ENCODE measurements around the gene SNRK. TPM values are rescaled to one million over a fixed set of nuclear protein-coding genes. Genes with fewer than 3 reads are reported as not detected.
"Not testable (repeated sequence)": the region's sequence is repeated elsewhere in the genome, so short reads cannot be mapped to it uniquely, and the experiment has no call there.

SNRK gene
- polyA plus RNA-seq, 3 donors: 53.7 to 56.8 (median 54.1) TPM

DNA sequence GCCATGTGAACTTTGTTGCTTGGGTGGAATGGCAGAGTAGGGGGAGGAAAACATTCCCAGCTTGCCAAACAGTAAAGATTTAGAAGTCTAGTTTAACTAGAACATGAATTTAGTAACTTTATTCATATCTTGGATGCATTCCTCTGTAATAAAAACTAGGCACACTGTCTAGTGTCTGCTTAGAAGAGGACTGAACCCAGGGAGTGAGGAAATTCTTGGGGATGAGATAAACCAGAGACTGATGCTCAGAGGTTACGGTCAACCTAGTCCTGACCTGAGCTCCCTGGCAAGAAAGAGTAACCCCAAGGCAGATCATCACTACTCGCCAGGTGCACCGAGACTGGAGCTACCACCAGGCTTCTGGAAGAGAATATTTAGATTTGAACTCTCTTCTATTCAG is 58.2 kb downstream of the SNRK start:
- no peak for DNase-seq (ENCODE audit: low read depth in 3 of 3, low spot score in 2 of 3)

DNA sequence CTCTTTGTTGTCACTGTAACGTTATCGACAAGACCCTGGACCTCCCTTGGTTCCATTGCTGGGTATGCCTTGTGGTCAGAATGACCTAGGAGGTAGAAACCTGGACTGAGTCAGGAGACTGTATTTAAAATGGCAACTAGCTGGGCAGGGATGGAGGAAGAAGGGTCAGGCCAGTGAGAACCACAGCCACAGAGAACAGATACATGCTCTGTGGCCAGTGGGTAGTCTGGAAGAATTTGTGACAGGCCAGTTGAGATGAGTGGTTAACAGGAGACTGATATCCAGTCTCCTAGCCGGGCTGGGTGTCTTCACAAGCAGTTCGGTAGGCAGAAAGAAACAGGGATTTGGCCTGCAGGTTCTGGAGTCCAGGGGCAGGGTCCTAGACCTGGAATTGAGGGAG is 58.9 kb downstream of the SNRK start:
- no peak for DNase-seq (ENCODE audit: low read depth in 3 of 3, low spot score in 2 of 3)

DNA sequence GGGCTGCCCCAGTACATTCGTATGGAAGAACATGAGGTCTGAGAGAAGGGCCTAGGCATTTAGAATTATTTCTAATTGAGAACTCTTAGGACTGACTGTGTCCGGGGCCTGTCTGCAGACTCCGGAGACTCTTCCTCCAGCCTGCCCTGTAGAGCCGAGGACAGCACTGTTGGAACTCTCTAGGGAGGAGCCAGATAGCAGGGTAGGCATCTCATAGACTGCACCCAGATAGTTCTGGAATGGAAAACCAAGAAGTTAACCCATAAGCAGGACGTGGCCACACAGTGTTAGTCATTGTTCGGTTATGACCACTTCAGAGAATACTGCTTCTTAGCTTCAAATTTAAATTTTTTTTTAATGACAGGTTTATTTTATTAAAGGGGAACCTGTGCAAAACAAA is 59.5 kb downstream of the SNRK start:
- DNase-seq (ENCODE audit: low read depth in 3 of 3, low spot score in 2 of 3): no peak

- DNase-seq (ENCODE audit: low read depth in 3 of 3, low spot score in 2 of 3): no peak
These were observed 60.8 kb downstream of the SNRK start for GRCh38 chr3:43346978-43347749.

GRCh38 chr3:43347774-43348173 is 61.4 kb downstream of the SNRK start:
- DNase-seq (ENCODE audit: low read depth in 3 of 3, low spot score in 2 of 3): no peak

GRCh38 chr3:43348350-43348749 is 62.0 kb downstream of the SNRK start:
- no peak for DNase-seq (ENCODE audit: low read depth in 3 of 3, low spot score in 2 of 3)

DNA sequence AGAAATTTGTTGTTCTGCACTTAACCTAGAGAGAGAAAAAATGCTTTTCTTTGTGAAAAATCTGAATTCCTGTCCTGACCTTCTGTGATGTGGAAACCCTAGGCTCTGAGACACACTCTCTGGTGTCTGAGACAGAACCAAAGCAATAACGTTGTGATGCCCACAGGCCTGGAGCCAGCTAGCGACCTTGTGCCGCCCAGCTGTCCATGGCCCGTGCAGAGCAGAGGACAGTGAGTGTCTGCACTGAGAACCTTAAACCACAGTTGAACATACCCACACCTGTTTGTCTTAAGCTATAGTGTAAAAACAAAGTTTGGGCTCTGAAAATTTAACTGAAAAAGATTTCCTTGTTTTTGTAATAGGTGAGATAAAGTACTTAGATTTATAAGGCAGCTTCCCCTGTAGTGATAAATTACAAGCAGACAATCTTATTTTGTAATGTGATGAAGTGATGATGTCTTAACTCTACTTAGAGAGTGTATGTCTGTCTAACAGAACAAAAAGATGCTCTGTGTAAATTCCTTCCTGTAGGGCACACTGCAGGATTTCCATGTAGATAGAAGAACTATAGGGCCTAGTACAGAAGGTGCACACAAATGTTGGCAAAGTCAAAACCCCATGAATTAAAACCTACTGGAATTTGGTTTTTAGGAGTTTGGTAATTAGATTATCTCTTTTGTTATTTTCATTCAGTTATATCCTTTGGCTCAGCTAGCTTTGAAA is 62.7 kb downstream of the SNRK start:
- DNase-seq (ENCODE audit: low read depth in 3 of 3, low spot score in 2 of 3): no peak

- DNase-seq (ENCODE audit: low read depth in 3 of 3, low spot score in 2 of 3): no peak
These were observed 63.4 kb downstream of the SNRK start for GRCh38 chr3:43349716-43350115.

GRCh38 chr3:43353393-43353792 is 67.1 kb downstream of the SNRK start:
- DNase-seq (ENCODE audit: low read depth in 3 of 3, low spot score in 2 of 3): no peak

- no peak for DNase-seq (ENCODE audit: low read depth in 3 of 3, low spot score in 2 of 3)
These were observed 67.8 kb downstream of the SNRK start for GRCh38 chr3:43353923-43354670.

GRCh38 chr3:43356033-43356432 is 69.7 kb downstream of the SNRK start:
- not testable (repeated sequence) for DNase-seq (ENCODE audit: low read depth in 3 of 3, low spot score in 2 of 3)

- DNase-seq (ENCODE audit: low read depth in 3 of 3, low spot score in 2 of 3): no peak
These were observed 74.7 kb downstream of the SNRK start for GRCh38 chr3:43361077-43361476.

DNA sequence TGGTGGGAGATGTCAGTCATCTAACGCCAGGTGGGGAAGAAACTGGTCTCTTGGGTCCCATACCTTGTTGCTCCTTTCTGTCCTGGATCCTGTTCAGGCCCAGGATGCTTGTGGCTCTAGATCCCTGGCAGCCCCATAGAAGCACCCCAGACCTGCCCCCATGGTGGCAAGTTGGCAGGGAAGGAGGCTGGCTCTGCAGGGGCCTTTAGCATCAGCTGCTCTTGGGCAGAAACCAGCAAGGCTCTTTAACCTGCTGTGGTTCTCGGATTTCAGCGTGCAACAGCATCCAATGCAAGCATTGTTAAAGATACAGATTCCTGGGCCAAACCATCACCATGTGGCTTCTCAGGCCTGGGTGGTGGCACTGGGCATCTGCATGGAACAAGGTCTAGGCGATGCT is 75.8 kb downstream of the SNRK start:
- DNase-seq (ENCODE audit: low read depth in 3 of 3, low spot score in 2 of 3): no peak

DNA sequence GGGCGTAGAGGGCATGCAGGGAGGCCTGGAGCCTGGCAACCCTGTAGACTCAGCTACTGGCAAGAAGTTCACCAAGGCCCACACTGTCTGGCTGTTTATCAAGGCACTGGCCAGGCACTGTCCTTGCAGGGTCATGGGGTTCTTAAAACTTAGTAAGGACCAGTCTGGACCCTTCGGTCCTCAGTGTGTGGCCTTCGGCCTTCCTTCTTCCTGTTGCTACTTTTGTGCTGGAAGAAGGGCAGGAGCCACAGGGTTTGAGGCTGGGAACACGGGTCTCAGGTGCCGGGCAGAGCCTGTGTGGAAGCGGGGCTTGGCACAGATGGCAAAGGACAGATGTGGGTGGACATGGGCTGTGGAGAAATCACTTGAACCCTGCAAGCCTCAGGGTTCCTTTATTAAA is 76.6 kb downstream of the SNRK start:
- DNase-seq (ENCODE audit: low read depth in 3 of 3, low spot score in 2 of 3): no peak

- no peak for DNase-seq (ENCODE audit: low read depth in 3 of 3, low spot score in 2 of 3)
These were observed 77.4 kb downstream of the SNRK start for GRCh38 chr3:43363621-43364266.

- no peak for DNase-seq (ENCODE audit: low read depth in 3 of 3, low spot score in 2 of 3)
These were observed 78.2 kb downstream of the SNRK start for GRCh38 chr3:43364494-43364893.

DNA sequence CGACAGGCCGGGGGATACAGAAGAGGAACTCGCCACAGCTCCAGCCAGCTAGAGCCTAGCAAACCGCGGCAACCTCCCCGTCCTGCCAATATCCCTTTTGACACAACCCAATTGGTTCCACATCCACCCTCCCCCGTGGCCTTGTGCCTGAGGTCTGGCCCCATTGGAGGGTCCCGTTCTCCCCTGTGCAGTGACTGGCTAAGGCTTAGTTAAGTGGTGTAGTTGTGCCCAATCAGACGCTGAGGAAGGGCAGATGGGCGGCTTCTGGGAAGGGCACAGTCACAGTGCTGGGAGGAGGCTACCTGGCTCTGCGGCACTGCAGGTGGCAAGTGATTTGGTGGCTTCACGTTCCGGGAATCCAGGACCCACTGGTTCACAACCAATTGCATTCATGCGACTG is 78.6 kb downstream of the SNRK start:
- DNase-seq (ENCODE audit: low read depth in 3 of 3, low spot score in 2 of 3): no peak

DNA sequence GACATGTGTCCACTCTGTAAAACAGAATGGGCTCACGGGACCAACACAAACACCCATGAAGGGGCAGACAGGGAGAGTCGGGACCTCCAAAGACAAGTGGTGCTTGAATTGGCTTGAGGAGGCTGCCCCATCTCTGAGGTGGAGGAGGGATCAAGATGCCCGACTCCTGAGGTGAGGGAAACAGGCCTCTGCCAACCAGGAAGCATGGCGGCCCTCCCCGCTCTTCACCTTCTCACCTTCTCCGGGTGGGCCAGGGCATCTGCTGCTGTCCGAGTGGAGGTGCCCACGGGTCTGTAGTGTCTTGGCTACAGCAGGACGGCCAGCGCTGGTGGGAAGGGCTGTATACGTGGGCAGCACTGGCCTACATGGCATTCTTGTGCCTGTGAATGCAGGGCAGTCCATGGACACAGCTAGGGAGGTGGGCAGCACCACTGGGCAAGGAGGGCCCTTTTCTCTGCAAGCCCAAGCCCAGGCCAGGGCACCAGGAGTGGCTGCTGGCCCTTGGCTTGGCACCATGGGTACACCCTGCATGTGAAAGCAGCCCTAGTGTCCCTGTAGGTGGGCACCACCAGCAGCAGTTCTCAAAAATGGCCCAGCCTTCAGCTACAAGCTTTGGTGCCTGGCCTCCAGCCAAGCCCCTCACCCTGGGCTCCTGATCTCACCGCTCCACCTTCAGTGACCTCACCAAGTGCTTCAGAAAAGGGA is 79.4 kb downstream of the SNRK start:
- no peak for DNase-seq (ENCODE audit: low read depth in 3 of 3, low spot score in 2 of 3)

- DNase-seq (ENCODE audit: low read depth in 3 of 3, low spot score in 2 of 3): no peak
These were observed 80.1 kb downstream of the SNRK start for GRCh38 chr3:43366481-43366880.

DNA sequence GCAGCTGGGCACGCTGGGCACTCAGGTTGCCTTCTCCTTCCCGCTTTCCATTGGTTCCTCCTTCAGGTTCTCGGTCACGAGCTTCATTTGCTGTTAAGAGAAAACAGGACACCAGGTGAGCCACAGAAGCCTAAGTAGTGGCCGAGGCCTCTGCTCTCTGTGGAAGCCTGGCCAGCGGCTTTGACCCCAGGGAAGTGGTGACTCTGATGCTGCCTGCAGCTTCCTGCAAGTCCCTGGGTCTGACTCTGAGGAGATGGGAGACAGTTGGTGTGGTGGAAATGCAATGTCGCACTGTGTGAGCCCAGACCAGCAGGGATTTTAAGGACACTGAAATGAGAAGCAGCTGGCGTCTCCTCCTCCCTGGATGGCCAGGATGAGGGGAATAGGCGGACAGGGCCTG is 80.5 kb downstream of the SNRK start:
- DNase-seq (ENCODE audit: low read depth in 3 of 3, low spot score in 2 of 3): no peak

All from right renal cortex interstitium (tissue), 3 donors.